ENCODE measurements around the gene LTF. TPM values are rescaled to one million over a fixed set of nuclear protein-coding genes. Genes with fewer than 3 reads are reported as not detected.
A peak's percentile ranks its signal among the peaks of the same experiment; 100 is the strongest.

The LTF gene
- total and polyA plus RNA-seq, 9 of the 15 experiments (the other 6 are each of a cell fraction or from before 2014, with no cell fraction given): 0.07 TPM; not detected in 8

GRCh38 chr3:46460051-46460450, 4.7 kb downstream of the LTF start (continued):
- no peak for TF ChIP-seq XRCC5 (IDR thresholded peaks at IDR 0.05; ENCODE audit: low read depth, low read length)
- TF ChIP-seq, protein P1, sequence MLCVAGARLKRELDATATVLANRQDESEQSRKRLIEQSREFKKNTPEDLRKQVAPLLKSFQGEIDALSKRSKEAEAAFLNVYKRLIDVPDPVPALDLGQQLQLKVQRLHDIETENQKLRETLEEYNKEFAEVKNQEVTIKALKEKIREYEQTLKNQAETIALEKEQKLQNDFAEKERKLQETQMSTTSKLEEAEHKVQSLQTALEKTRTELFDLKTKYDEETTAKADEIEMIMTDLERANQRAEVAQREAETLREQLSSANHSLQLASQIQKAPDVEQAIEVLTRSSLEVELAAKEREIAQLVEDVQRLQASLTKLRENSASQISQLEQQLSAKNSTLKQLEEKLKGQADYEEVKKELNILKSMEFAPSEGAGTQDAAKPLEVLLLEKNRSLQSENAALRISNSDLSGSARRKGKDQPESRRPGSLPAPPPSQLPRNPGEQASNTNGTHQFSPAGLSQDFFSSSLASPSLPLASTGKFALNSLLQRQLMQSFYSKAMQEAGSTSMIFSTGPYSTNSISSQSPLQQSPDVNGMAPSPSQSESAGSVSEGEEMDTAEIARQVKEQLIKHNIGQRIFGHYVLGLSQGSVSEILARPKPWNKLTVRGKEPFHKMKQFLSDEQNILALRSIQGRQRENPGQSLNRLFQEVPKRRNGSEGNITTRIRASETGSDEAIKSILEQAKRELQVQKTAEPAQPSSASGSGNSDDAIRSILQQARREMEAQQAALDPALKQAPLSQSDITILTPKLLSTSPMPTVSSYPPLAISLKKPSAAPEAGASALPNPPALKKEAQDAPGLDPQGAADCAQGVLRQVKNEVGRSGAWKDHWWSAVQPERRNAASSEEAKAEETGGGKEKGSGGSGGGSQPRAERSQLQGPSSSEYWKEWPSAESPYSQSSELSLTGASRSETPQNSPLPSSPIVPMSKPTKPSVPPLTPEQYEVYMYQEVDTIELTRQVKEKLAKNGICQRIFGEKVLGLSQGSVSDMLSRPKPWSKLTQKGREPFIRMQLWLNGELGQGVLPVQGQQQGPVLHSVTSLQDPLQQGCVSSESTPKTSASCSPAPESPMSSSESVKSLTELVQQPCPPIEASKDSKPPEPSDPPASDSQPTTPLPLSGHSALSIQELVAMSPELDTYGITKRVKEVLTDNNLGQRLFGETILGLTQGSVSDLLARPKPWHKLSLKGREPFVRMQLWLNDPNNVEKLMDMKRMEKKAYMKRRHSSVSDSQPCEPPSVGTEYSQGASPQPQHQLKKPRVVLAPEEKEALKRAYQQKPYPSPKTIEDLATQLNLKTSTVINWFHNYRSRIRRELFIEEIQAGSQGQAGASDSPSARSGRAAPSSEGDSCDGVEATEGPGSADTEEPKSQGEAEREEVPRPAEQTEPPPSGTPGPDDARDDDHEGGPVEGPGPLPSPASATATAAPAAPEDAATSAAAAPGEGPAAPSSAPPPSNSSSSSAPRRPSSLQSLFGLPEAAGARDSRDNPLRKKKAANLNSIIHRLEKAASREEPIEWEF (CRISPR knock-in tag; IDR thresholded peaks at IDR 0.05): no peak
- TF ChIP-seq NCOR1 (IDR thresholded peaks at IDR 0.05): no peak

DNA sequence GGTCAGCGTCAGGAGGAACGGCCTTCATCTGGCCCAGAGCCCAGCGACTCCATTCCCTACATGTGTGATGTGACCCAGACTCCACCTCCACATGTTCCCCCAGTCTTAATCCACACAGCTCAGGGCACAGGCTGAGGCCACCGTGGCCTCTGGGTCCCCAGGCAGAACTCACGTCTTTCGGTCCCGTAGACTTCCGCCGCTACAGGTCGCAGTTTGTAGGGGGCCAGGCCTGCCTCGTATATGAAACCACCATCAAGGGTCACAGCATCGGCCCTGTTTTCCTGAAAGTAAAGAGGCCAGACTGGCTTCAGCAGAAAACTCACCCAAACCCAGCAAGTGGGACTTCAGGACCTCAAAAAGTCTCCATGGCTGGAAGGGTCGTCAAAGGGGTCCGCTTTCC, 8.6 kb downstream of the LTF start:
- intact Hi-C loops (cut with micrococcal nuclease) (no loop called here), in situ Hi-C loops (cut with MboI) (no loop called here)
- Histone ChIP-seq H3K9me1 (ENCODE audit: control insufficient read depth, insufficient read depth, low read length) (no peaks in the 10 kb centered on the region), H3K4me3 (no peak overlapping the region), H3K27me3 (ENCODE audit: control insufficient read depth in 2 of 2, insufficient read depth in 2 of 2, low read length in 2 of 2) (peaks cover 46 to 68% of the 10 kb centered on the region in 2 experiments), H2AFZ (ENCODE audit: low read depth, low read length) (no peak overlapping the region), H3K9ac (ENCODE audit: insufficient read depth in 1 of 2, low read depth in 2 of 2, low read length in 2 of 2) (no peak overlapping the region), H3K36me3 (ENCODE audit: control insufficient read depth, insufficient read depth, low read length) (no peaks in the 10 kb centered on the region), H3K9me3 (replicated peaks; ENCODE audit: control insufficient read depth, insufficient read depth, low read depth, low read length) (no peaks in the 10 kb centered on the region), H3K4me1 (replicated peaks in 1 of 2; ENCODE audit: control insufficient read depth in 2 of 2, insufficient read depth in 2 of 2, low read length in 2 of 2) (no peaks in the 10 kb centered on the region), H3K79me2 (ENCODE audit: control insufficient read depth, insufficient read depth, low read length) (no peaks in the 10 kb centered on the region), H3K4me2 (ENCODE audit: insufficient read depth, low read length) (no peak overlapping the region), H3K27ac (ENCODE audit: extremely low read depth, low read depth, low read length) (no peak overlapping the region), H4K20me1 (replicated peaks; ENCODE audit: control insufficient read depth, insufficient read depth, low read length) (no peaks in the 10 kb centered on the region)
- FAIRE-seq (no peak), ATAC-seq (peak; percentile 57), DNase-seq (ENCODE audit: extremely low read depth in 1 of 4, low spot score in 3 of 4) (no peak)
- no TSS peak for BruUV-seq (replicated peaks)
- POLR2A ChIA-PET: interaction anchor here (0.6 to 0.7 kb wide), 3 partner anchors 11 to 532 kb away, joined by 4 to 5 read pairs (median 4); no protein-coding TSS in a partner anchor
- 13% methylated on average over 14 of the region's 14 CpGs for WGBS (ENCODE audit: insufficient coverage, low coverage, missing lambda C conversion rate)
- CTCF ChIA-PET (ENCODE audit: low intra/inter-chr PET ratio): no interaction called here
- TF ChIP-seq ZNF239 (CRISPR knock-in tag; IDR thresholded peaks at IDR 0.05) (no peak), SNIP1 (IDR thresholded peaks at IDR 0.05; ENCODE audit: low read depth) (no peak), HNRNPK (IDR thresholded peaks at IDR 0.05; ENCODE audit: low read depth, low read length, poor library complexity, severe bottlenecking) (no peak), MYC (IDR thresholded peaks at IDR 0.05; ENCODE audit: low read depth, low read length) (no peak), MYC (CRISPR knock-in tag; IDR thresholded peaks at IDR 0.05; ENCODE audit: borderline replicate concordance, low read depth) (no peak), NFE2L1 (tag; IDR thresholded peaks at IDR 0.05; ENCODE audit: borderline replicate concordance, low read depth) (no peak), TRIM25 (IDR thresholded peaks at IDR 0.05; ENCODE audit: borderline replicate concordance) (no peak), NFIC (IDR thresholded peaks at IDR 0.05) (no peak), ATF3 (IDR thresholded peaks at IDR 0.05) (no peak), ATF3 (CRISPR knock-in tag; conservative IDR thresholded peaks at IDR 0.05) (no peak), TAL1 (IDR thresholded peaks at IDR 0.05) (no peak), DDX20 (tag; IDR thresholded peaks at IDR 0.05; ENCODE audit: low read depth) (no peak)

Measured in K562 (cell line).